Measurements from ENCODE around the gene DDX39A.
"Not testable (repeated sequence)": the region's sequence is repeated elsewhere in the genome, so short reads cannot be mapped to it uniquely, and the experiment has no call there.

Gene DDX39A

DNA sequence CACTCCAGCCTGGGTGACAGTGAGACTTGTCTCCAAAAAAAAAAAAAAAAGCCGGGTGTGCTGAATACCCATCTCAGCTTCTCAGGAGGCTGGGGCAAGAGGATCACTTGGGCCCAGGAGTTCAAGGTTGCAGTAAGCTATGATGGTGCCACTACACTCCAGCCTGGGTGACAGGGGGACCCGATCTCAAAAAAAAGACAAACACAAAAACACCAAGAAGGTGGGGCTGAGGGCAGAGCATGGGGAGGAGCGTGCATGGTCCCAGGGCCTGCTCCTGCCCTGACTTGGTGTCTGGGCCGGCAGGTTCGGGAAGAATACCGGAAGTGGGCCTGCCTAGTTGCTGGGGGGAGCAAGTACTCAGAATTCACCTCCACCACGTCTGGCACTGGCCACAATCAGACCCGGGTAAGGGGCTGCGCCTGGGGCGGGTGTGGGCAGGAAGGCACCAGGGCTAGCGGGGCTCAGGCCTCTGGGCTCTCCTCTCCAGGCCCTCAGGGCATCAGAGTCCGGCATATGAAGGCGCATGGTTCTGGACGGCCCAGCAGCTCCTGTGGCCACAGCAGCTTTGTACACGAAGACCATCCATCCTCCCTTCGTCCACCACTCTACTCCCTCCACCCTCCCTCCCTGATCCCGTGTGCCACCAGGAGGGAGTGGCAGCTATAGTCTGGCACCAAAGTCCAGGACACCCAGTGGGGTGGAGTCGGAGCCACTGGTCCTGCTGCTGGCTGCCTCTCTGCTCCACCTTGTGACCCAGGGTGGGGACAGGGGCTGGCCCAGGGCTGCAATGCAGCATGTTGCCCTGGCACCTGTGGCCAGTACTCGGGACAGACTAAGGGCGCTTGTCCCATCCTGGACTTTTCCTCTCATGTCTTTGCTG, 11.3 kb downstream of the DDX39A start:
- DNase-seq = no peak

DNA sequence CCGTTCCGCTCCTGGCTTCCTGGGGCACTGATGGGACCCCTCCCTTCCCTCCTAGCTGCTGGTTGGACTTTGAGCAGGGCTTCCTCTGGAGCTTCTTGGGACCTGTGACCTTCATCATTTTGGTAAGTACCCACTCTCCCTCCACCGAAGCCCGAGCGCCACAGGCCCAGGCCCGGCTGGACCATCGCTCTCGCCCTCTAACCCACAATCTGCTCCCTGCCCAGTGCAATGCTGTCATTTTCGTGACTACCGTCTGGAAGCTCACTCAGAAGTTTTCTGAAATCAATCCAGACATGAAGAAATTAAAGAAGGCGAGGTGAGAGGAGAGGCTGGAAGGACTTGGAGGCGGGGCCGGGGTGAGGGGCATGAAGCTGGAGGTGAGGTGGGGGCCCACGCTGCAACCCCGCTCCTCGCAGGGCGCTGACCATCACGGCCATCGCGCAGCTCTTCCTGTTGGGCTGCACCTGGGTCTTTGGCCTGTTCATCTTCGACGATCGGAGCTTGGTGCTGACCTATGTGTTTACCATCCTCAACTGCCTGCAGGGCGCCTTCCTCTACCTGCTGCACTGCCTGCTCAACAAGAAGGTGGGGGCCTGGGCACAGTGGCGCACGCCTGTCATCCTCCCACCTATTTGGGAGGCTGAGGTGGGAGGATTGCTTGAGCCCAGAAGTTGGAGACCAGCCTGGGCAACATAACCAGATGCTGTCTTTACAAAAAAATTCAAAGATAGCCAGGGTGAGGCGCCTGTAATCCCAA, 12.3 kb downstream of the DDX39A start:
- DNase-seq = no peak

DNA sequence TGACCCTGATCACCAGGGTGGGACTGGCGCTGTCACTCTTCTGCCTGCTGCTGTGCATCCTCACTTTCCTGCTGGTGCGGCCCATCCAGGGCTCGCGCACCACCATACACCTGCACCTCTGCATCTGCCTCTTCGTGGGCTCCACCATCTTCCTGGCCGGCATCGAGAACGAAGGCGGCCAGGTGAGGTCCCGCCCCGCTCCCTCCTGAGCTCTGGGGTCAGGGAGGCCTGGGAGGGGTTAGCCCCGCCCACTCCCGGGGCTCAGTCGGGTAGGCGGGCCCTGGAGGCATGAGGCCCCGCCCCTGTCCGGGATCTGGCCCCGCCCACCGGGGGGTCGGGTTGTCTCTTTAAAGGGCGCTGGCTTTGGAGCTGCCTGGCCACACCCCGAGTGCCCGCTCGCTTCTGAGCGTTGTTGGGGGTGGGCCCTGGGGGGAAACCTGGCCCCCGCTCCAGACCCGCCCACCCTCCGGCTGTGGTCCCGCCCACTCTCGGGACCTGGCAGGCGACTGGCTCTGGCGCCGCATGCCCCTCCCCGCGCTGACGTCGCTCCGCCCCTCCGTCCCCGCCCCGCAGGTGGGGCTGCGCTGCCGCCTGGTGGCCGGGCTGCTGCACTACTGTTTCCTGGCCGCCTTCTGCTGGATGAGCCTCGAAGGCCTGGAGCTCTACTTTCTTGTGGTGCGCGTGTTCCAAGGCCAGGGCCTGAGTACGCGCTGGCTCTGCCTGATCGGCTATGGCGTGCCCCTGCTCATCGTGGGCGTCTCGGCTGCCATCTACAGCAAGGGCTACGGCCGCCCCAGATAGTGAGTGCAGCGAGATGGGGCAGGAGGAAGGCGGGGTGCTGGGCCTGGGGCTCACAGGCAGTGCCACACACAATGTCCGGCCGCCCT, 13.1 kb downstream of the DDX39A start:
- DNase-seq = no peak

DNA sequence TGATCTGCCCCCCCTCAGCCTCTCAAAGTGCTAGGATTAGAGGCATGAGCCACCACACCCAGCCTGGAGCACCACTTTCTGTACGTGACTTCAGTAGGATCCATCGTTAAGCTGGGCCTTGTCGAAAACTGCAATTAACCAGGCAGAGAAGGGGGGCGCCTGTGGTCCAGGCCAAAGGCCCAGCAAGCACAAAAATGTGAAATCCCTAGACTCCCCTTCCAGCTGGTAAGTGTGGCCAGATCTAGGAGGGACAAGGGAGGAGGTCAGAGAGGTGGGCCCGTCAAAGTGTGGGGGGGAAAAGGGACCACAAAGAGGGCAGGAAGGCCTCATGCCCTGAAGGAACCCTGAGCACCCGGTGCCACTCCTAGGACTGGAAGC, 13.8 kb downstream of the DDX39A start:
- no peak for DNase-seq

DNA sequence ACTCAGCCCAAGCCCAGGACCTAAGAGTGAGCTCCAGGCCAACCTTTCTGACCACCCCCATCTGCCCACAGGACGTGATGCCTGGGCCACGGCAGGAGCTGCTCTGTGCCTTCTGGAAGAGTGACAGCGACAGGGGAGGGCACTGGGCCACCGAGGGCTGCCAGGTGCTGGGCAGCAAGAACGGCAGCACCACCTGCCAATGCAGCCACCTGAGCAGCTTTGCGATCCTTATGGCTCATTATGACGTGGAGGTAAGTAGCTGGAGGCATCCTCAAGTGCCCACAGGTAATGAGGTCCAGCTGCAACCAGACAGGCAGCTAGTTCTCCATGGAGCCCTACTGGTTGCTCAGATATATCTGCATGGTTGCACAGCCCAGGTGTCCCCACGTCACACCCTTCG, 14.8 kb downstream of the DDX39A start:
- peak; percentile 87 for DNase-seq

DNA sequence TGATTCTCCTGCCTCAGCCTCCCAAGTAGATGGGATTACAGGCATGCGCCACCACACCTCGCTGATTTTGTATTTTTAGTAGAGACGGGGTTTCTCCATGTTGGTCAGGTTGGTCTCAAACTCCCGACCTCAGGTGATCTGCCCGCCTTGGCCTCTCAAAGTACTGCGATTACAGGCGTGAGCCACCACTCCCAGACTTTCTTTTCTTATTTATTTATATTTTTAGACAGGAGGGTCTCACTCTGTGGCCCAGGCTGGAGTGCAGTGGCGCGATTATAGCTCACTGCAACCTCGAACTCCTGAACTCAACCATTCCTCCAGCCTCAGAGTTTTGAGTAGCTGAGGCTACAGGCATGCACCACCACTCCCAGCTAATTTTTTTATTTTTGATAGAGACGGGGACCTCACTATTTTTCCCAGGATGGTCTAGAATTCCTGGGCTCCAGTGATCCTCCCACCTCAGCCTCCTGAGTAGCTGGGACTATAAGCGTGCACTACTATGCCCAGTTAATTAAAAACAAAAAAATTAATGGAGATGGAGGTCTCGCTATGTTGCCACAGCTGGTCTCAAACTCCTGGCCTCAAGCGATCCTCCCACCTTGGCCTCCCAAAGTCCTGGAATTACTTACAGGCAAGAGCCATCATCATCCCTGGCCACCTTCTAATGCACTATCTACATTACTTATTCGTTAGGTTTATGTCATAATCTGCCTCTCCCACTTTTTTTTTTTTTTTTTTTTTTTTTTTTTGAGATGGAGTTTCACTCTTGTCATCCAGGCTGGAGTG, 15.8 kb downstream of the DDX39A start:
- not testable (repeated sequence) for DNase-seq

DNA sequence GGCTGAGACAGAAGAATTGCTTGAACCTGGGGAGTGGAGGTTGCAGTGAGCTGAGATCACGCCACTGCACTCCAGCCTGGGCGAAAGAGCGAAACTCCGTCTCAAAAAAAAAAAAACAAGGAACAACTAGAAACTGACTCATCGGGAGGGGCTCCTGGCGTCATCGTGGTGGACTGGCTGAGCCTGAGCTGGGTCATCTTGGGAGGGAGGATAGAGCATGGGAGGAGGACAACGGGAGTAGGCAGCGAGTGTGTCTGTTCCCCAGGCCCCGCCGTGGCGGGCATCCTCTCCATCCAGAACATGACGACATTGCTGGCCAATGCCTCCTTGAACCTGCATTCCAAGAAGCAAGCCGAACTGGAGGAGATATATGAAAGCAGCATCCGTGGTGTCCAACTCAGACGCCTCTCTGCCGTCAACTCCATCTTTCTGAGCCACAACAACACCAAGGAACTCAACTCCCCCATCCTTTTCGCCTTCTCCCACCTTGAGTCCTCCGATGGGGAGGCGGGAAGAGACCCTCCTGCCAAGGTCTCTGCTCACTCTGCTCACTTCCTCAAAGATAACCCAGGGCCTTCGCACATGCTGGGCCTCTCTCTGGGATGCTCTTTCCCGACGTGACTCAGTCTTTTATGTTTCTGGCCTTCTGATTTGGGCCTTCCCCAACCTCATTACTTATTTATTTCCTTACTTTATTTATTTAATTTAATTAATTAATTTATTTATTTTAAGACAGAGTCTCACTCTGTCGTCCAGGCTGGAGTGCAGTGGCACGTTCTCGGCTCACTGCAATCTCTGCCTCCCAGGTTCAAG, 16.6 kb downstream of the DDX39A start:
- no peak for DNase-seq

DNA sequence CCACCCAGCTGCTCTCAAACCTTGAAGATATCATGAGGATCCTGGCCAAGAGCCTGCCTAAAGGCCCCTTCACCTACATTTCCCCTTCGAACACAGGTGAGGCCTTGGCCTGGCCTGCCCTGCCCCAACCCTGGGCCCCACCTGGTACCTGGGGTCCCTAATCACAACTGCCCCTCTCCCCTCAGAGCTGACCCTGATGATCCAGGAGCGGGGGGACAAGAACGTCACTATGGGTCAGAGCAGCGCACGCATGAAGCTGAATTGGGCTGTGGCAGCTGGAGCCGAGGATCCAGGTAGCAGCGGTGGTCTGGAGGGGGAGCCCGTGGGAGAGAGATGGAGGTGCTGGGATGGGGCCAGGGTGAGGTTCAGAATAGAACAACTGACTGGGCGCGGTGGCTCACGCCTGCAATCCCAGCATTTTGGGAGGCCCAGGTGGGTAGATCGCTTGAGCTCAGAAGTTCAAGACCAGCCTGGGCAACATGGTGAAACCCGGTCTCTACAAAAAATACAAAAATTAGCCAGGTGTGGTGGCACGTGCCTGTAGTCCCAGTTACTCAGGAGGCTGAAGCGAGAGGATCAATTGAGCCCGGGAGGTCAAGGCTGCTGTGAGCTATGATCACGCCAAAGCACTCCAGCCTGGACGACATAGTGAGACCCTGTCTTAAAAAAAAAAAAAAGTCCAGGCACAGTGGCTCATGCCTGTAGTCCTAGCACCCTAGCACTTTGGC, 17.5 kb downstream of the DDX39A start:
- no peak for DNase-seq

DNA sequence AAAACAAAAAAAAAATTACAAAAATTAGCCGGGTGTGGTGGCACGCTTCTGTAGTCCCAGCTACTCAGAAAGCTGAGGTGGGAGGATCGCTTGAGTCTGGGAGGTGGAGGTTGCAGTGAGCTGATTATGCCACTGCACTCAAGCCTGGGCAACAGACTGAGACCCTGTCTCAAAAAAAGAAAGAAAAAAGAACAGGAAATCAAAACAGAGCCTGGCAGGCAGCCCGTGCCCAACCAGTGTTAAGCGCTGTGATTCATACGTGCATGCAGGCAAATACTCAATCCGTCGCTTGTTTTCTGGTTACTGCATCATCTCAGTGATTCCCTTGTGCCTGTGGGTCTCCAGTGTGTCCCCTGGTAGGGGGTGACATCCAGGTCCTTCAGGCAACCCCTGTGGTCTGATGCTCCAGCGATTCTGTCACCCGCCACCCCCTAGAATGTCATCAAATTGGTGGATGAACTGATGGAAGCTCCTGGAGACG, 18.1 kb downstream of the DDX39A start:
- no peak for DNase-seq

DNA sequence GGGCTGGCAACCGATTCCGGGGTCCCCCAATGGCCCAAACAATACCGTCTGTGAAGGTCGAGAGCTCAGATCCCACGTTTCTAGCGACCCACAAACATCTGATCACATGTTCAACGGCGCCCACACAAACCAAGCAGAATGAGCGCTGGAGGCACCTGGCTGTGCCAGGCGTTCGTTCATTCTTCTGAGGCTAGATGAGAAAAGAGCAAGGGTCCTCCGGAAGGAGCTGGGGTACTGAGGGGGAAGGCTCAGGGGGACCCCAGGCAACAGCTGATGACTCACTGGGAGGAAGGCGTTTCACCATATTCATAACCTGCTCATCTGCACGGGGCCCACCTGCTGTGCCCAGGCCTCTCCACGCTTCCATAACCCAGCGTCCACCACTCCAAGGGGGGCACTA, 22.0 kb downstream of the DDX39A start:
- DNase-seq = not testable (repeated sequence)

DNA sequence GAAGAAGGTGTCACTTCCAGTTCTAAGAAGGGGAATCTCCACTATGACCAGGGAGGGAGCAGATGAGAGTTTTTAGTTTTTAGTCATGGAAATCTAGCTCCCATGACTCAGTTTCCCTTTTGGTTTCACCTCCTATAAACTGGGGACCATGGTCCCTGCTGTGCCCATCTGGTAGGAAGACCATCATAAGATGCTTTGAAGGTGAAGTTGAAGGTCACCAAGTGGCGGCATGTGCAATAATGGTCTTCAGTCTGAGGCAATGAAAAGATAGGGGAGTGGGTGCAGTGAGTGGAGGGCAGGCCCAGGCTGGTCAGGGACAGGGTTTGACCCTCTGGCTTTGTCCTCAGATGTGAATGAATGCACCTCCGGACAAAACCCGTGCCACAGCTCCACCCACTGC, 22.4 kb downstream of the DDX39A start:
- not testable (repeated sequence) for DNase-seq

DNA sequence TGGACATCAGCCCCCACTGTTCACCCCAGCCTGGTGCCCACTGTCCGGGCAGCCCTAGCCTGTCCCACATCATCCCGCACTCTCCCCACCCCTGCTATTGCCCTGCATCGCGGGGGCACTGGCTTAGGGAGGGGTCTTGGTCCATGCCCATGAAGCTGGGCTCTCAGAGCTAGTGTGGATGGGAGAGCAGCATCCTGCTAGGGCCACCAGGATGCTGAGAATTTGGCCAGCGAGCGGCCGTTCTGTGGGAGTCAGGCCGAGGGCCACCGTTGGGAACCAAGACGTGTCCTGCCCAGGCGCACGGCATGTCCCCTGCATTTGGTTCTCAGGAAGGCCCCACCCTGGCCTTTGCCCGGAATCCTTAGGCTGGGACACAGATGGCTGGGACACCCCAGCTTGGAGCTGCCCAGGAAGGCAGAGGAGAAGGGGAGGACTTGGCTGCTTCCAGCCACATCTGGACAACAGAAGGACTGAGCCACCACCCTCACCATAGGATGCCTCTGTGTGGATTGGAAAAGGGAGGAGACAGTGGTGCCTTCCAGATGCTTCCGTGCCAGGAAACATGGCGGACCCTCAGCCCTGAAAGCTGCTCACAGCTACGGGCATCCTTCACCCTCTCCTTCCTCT, 23.3 kb downstream of the DDX39A start:
- DNase-seq = no peak

DNA sequence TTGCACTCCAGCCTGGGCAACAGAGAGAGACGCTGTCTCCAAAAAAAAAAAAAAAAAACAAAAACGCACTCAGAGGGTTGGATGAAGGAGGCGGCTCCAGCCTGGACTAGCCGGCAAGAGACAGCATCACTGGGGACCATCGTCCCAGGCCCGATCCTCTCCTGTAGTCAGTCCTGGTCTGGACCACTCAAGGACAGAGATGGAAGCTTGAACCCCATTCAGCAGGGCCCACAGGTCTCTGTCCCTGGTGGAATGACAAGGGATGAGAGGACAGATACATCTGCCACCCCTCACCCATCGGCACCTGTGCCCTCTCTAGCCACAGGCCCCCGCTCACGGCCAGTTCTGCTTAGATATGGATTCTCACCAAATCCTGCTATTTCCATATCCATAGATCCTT, 23.9 kb downstream of the DDX39A start:
- DNase-seq = no peak

DNA sequence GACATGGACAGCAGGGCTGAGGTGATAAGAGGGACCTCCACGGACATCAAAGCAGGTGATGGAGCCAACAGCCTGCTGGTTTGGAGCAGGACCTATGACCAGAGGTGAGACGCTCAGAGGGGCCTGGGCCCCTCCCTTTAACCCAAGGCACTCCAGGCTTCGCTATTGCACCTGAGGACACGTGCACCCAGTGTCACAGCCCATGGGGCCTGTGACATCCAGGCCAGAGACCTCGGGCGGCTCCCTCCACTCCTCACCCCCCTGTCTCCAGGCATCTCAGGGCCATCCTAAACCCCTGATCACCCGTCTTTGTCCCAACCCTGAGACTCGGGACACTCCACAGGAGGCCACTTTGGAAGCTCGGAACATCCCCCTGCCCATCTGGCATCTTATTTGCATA, 25.0 kb downstream of the DDX39A start:
- DNase-seq = no peak

DNA sequence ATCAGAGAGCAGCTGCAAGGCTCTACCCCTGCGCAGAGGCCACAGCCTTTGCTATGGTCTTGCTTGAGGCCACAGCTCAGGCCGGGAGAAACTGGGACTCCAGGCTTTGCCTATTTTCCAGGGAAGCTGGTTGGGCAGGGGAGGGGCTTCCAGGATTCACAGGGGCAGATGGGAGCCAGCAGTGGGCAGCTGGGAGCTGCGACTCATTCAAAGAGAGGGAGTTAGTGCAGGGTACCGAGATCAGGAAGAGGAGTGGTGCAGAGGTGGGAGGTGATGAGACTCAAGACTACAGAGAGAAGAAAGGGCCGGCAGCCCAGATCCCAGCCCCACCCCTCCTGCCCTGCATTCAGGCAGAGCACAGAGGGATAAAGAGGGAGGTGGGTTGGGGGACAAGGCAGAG, 25.8 kb downstream of the DDX39A start:
- no peak for DNase-seq

DNA sequence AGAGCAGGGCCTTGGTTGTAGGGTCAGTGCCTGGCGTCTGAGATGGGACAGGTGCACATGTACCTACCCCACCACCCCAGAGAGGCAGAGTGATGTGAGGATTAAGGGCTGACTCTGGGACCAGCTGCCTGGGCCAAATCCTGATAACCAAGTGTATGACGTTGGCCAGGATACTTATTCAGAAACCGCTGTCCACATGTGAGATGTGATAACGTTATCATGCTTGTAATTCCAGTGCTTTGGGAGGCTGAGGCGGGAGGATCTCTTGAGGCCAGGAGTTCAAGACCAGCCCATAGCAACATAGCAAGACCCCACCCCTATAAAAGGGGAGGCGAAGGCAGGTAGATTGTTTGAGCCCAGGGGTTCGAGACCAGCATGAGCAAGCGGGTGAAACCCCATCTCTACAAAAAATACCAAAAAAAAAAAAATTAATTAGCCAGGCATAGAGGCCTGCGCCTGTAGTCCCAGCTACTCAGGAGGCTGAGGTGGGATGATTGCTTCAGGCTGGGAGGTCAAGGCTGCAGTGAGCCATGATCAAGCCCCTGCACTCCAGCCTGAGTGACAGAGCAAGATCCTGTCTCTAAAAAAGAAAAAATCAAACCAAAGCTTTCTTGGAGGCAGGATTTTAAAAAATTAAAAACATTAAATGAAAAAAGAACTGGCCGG, 27.9 kb downstream of the DDX39A start:
- no peak for DNase-seq

DNA sequence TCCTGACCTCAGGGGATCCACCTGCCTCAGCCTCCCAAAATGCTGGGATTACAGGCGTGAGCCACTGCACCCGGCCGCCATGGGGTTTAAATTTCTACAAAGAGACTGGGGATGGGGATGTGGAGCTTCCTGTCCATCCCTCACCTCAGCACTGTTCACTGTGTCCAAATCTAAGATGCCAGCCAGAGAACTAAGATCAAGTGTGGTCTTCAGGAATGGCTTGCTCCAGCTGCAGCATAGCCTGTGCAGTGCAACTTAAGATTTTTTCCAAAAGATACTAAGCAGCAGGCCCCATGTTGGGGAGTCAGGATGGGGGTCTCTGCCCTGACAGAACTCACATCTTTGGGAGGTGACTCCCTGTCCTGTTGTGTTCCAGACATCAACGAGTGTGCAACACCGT, 28.6 kb downstream of the DDX39A start:
- DNase-seq = no peak

DNA sequence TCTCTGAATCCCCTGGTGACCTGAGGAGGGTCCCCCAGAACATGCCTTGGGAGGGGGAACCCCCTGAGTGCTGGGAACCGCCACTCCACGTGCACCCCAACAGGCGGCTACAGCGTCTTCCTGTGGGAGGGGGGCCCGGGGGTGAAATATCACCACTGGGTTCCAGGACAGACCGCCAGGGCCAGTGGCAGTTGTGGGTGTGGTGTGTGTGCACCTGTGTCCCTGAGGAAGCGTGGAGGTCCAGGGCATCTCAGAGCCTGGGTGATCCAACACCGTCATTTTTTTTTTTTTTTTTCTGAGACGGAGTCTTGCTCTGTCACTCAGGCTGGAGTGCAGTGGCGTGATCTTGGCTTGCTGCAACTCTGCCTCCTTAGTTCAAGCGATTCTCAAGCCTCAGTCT, 33.6 kb downstream of the DDX39A start:
- no peak for DNase-seq

Data from NCI-H510A treated with DMSO at 0.1 percent for 48 hours (cell line).